Measurements from ENCODE around the gene NUDT4. TPM values are rescaled to one million over a fixed set of nuclear protein-coding genes. Genes with fewer than 3 reads are reported as not detected.

Gene NUDT4
- total and polyA plus RNA-seq, 10 of the 15 experiments (the other 5 are each of a cell fraction or from before 2014, with no cell fraction given): 26.6 to 91.6 (median 63.1) TPM

DNA sequence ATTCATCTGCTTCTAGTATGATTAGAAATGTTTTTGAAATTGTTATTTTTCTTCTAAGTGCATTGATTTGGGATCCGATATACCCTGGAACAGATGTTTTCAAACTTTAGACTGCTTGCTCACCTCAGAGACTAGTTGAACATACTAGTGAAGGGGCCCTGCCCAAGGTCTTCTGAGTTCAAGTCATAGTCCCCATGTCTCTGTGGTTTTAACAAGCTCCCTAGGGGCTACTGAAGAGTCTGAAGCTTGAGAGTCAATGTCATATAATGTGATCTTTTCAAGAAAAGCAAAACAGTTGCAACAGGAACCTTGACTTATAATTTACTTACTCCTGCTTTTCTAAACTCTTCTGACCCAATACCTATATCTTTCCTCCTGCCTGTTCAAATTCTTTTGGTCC, 71.6 kb downstream of the NUDT4 start:
- ChIA-PET SMC1A (ENCODE audit: uncharacterized antibody, unreplicated experiment) (interaction anchor here (0.6 to 1.7 kb wide), 5 partner anchors 21 to 662 kb away, joined by 3 to 5 read pairs (median 3); no protein-coding TSS in a partner anchor), POLR2A (interaction anchor here (0.7 to 0.9 kb wide), 3 partner anchors 11 to 74 kb away, joined by 3 to 4 read pairs (median 4); partner anchors contain the start of gene MRPL42), RAD21 (ENCODE audit: unreplicated experiment) (interaction anchor here (1.7 to 1.9 kb wide), 2 partner anchors 11 to 27 kb away, joined by 3 to 7 read pairs; no protein-coding TSS in a partner anchor), CTCF (interaction anchor here (0.9 to 1.7 kb wide), 4 partner anchors 9 to 29 kb away, joined by 3 to 4 read pairs (median 3); no protein-coding TSS in a partner anchor)
- intact Hi-C loops (cut with micrococcal nuclease; ENCODE audit: unreplicated experiment): no loop called here
- Histone ChIP-seq H3K79me2 (ENCODE audit: control insufficient read depth, insufficient read depth, low read length) (no peaks in the 10 kb centered on the region), H3K27me3 (replicated peaks in 1 of 2; ENCODE audit: control insufficient read depth in 2 of 2, insufficient read depth in 2 of 2, low read length in 1 of 2) (no peaks in the 10 kb centered on the region), H4K20me1 (ENCODE audit: control insufficient read depth, insufficient read depth) (no peaks in the 10 kb centered on the region), H3K9me3 (replicated peaks; ENCODE audit: control insufficient read depth, insufficient read depth, low read length) (no peaks in the 10 kb centered on the region), H3K36me3 (ENCODE audit: control insufficient read depth in 2 of 2, insufficient read depth in 2 of 2, low read length in 1 of 2) (no peaks in the 10 kb centered on the region), H3K27ac (ENCODE audit: control insufficient read depth, insufficient read depth) (no peak overlapping the region), H3K4me3 (no peak overlapping the region), H3K9ac (ENCODE audit: control insufficient read depth, insufficient read depth, low read length) (no peak overlapping the region), H3K4me1 (ENCODE audit: control insufficient read depth, insufficient read depth, low read length) (peaks cover 4% of the 10 kb centered on the region; the same call in 1 of the 2 replicates), H3K4me2 (ENCODE audit: control insufficient read depth, insufficient read depth) (no peak overlapping the region), H2AFZ (ENCODE audit: control insufficient read depth, low read depth, low read length) (no peak overlapping the region; the same call in 1 of the 2 replicates)
- TF ChIP-seq RUNX3 (IDR thresholded peaks at IDR 0.05; ENCODE audit: low read length): peak; percentile 75
- TF ChIP-seq JUNB (IDR thresholded peaks at IDR 0.05): peak; percentile 27; the same call in 1 of the 2 replicates
- TF ChIP-seq MEF2B (IDR thresholded peaks at IDR 0.05; ENCODE audit: partially characterized antibody, poor library complexity, severe bottlenecking): peak; percentile 92
- no peak for TF ChIP-seq BACH1 (IDR thresholded peaks at IDR 0.05; ENCODE audit: borderline replicate concordance)
- in situ Hi-C loops (cut with MboI): no loop called here
- ATAC-seq: peak; percentile 90
- WGBS (ENCODE audit: insufficient coverage, insufficient replicate concordance, low lambda C conversion rate, missing lambda C conversion rate): 0% methylated on average over 1 of the region's 1 CpG
- no peak for FAIRE-seq
- no peak for DNase-seq (ENCODE audit: low read depth, low spot score)
- no TSS peak for BruUV-seq (replicated peaks)

DNA sequence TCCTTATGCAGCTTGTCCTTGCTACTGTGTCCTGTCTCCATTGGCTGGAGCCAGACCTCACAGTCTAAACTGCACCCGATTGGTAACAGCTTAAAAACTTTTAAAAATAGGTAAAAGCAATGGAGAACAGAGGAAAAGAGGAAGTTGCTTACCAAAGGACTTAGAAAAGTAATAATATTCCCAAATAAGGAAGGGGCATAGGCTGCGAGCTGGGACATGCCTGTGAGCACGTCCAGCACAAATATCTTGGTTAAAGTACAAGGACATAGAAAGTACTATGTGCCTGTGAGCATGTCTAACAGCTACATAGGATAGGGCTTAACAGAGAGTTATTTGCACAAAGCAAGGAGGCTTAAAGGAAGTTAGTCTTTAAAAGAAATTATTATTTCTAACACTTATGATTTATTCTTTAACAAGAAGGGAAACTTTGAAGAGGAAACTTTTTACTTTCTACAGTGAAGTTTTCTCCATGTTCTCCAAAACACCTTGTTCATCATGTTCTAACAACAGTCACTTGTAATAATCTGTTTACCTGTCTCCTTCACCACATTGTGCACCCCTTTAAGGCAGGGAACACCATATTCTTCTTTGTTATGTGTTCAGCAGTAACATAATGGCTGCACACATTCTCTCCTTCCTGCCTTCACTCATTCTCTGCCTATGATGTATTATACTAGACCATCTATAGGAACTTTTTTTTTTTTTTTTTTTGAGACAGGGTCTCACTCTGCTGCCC, 73.9 kb downstream of the NUDT4 start:
- ChIA-PET RAD21 (ENCODE audit: unreplicated experiment) (no interaction called here), SMC1A (ENCODE audit: uncharacterized antibody, unreplicated experiment) (interaction anchor here (0.6 to 1.4 kb wide), 3 partner anchors 9 to 60 kb away, joined by 3 to 4 read pairs (median 3); partner anchors contain the start of gene UBE2N), CTCF (interaction anchor here (0.7 to 1.6 kb wide), 3 partner anchors 32 to 54 kb away, joined by 3 read pairs; no protein-coding TSS in a partner anchor), POLR2A (interaction anchor here (0.7 to 1.1 kb wide), 3 partner anchors 8 to 25 kb away, joined by 3 read pairs; no protein-coding TSS in a partner anchor)
- H3K4me1 ChIP-seq (ENCODE audit: control insufficient read depth, insufficient read depth, low read length): peaks cover 4% of the 10 kb centered on the region; the same call in 1 of the 2 replicates
- no peaks in the 10 kb centered on the region for H4K20me1 ChIP-seq (ENCODE audit: control insufficient read depth, insufficient read depth)
- H3K9ac ChIP-seq (ENCODE audit: control insufficient read depth, insufficient read depth, low read length): no peak overlapping the region
- intact Hi-C loops (cut with micrococcal nuclease; ENCODE audit: unreplicated experiment): no loop called here
- ATAC-seq: no peak
- TF ChIP-seq RCOR1 (conservative IDR thresholded peaks at IDR 0.05; ENCODE audit: low read depth, low read length): no peak
- no peaks in the 10 kb centered on the region for H3K36me3 ChIP-seq (ENCODE audit: control insufficient read depth in 2 of 2, insufficient read depth in 2 of 2, low read length in 1 of 2)
- no peak for DNase-seq (ENCODE audit: low read depth, low spot score)
- H3K4me3 ChIP-seq: no peak overlapping the region
- H3K9me3 ChIP-seq (replicated peaks; ENCODE audit: control insufficient read depth, insufficient read depth, low read length): no peaks in the 10 kb centered on the region
- no peak overlapping the region for H3K27ac ChIP-seq (ENCODE audit: control insufficient read depth, insufficient read depth)
- no peak for FAIRE-seq
- H3K4me2 ChIP-seq (ENCODE audit: control insufficient read depth, insufficient read depth): no peak overlapping the region
- no peaks in the 10 kb centered on the region for H3K27me3 ChIP-seq (replicated peaks in 1 of 2; ENCODE audit: control insufficient read depth in 2 of 2, insufficient read depth in 2 of 2, low read length in 1 of 2)
- no peak overlapping the region; the same call in 1 of the 2 replicates for H2AFZ ChIP-seq (ENCODE audit: control insufficient read depth, low read depth, low read length)
- in situ Hi-C loops (cut with MboI): no loop called here
- H3K79me2 ChIP-seq (ENCODE audit: control insufficient read depth, insufficient read depth, low read length): no peaks in the 10 kb centered on the region
- WGBS (ENCODE audit: insufficient coverage, insufficient replicate concordance, low lambda C conversion rate, missing lambda C conversion rate): 45% methylated on average over 3 of the region's 3 CpGs
- BruUV-seq (replicated peaks): no TSS peak

Measured in GM12878 (cell line).